ENCODE data around the gene ZCWPW1. TPM values are rescaled to one million over a fixed set of nuclear protein-coding genes. Genes with fewer than 3 reads are reported as not detected.

Gene ZCWPW1
- polyA plus RNA-seq, 1 experiment = 2.2 TPM

DNA sequence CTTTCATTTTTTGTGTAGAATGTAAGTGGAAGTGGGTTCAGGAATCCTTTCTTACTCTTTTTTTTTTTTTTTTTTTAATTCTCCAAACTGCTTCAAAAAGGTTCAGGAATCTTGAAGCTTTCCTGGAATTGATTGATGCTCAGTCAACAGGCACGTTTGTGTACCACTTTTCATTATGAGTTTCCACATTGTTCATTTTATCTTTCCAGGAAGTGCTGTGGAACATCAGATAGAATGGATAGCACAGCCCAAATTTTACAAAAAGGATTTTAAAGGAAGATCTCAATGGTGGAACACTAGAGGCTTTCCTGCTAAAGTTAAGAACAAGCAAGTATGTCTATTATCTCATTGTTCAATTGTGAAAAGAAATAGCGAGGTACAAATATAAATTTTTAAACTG is 9.7 kb upstream of the ZCWPW1 start:
- ChIA-PET CTCF (interaction anchor here (1.5 to 2.1 kb wide), 3 partner anchors 9 to 45 kb away, joined by 4 to 7 read pairs (median 6); partner anchors contain the start of genes MEPCE and NYAP1), POLR2A (no interaction called here)
- no peaks in the 10 kb centered on the region for H3K27me3 ChIP-seq (ENCODE audit: control insufficient read depth, insufficient read depth, low read length)

DNA sequence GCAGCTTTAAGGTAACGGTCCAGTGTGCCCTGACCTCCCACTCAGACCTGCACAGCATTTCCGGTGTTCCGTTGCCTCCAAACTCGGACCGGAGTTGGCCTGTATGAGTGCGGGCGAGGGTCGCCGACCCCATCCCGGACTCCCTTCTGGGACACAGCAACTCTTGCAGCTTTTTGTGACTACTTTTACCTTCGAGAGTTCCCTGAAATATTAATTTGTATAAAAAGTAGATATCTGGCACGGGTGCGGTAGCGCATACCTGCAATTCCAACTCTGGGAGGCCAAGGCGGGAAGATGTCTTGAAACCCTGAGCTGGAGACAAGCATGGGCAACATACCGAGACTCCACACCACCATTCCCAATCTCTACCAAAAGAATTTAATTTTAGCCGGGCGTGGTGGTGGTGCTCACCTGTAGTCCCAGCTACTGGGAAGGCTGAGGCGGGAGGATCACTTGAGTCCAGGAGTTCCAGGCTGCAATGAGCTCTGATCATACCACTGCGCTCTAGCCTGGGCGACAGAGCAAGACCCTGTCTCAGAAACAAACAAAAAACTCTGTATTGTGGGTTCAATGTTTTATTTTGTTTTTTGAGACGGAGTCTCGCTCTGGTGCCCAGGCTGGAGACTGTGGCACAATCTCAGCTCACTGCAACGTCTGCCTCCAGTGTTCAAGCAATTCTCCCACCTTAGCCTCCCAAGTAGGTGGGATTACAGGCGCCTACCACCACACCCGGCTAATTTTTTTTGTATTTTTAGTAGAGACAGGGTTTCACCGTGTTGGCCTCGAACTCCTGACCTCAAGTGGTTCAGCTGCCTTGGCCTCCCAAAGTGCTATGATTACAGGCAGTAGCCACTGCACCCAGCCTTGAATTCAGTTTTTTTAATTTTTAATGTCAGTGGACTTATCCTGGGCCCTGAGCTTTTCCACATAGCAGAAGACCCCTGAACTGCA is 8.9 kb upstream of the ZCWPW1 start:
- CTCF ChIA-PET = interaction anchor here (0.7 to 2.1 kb wide), 6 partner anchors 8 to 415 kb away, joined by 3 to 7 read pairs (median 5); partner anchors contain the start of genes MEPCE, NYAP1 and SLC12A9
- TF ChIP-seq, protein P1, sequence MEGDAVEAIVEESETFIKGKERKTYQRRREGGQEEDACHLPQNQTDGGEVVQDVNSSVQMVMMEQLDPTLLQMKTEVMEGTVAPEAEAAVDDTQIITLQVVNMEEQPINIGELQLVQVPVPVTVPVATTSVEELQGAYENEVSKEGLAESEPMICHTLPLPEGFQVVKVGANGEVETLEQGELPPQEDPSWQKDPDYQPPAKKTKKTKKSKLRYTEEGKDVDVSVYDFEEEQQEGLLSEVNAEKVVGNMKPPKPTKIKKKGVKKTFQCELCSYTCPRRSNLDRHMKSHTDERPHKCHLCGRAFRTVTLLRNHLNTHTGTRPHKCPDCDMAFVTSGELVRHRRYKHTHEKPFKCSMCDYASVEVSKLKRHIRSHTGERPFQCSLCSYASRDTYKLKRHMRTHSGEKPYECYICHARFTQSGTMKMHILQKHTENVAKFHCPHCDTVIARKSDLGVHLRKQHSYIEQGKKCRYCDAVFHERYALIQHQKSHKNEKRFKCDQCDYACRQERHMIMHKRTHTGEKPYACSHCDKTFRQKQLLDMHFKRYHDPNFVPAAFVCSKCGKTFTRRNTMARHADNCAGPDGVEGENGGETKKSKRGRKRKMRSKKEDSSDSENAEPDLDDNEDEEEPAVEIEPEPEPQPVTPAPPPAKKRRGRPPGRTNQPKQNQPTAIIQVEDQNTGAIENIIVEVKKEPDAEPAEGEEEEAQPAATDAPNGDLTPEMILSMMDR (IDR thresholded peaks at IDR 0.05; ENCODE audit: insufficient read depth, low read depth, low read length) = no peak
- no peak for DNase-seq (ENCODE audit: low read depth)
- POLR2A ChIA-PET = interaction anchor here (0.5 to 0.7 kb wide), 2 partner anchors 172 to 175 kb away, joined by 3 to 4 read pairs; partner anchors contain the start of gene MOSPD3
- H3K27me3 ChIP-seq (ENCODE audit: control insufficient read depth, insufficient read depth, low read length) = no peaks in the 10 kb centered on the region
- H3K4me3 ChIP-seq (ENCODE audit: low read depth, low read length) = no peak overlapping the region
- peaks cover 16% of the 10 kb centered on the region for H3K36me3 ChIP-seq (ENCODE audit: control insufficient read depth, insufficient read depth, low read length)

More for the DNA sequence above, 9.7 kb upstream of the ZCWPW1 start:
- Histone ChIP-seq H3K4me3 (ENCODE audit: low read depth, low read length) (no peak overlapping the region), H3K36me3 (ENCODE audit: control insufficient read depth, insufficient read depth, low read length) (peaks cover 13% of the 10 kb centered on the region)
- TF ChIP-seq, protein P1 (IDR thresholded peaks at IDR 0.05; ENCODE audit: insufficient read depth, low read depth, low read length) = no peak
- no peak for DNase-seq (ENCODE audit: low read depth)

DNA sequence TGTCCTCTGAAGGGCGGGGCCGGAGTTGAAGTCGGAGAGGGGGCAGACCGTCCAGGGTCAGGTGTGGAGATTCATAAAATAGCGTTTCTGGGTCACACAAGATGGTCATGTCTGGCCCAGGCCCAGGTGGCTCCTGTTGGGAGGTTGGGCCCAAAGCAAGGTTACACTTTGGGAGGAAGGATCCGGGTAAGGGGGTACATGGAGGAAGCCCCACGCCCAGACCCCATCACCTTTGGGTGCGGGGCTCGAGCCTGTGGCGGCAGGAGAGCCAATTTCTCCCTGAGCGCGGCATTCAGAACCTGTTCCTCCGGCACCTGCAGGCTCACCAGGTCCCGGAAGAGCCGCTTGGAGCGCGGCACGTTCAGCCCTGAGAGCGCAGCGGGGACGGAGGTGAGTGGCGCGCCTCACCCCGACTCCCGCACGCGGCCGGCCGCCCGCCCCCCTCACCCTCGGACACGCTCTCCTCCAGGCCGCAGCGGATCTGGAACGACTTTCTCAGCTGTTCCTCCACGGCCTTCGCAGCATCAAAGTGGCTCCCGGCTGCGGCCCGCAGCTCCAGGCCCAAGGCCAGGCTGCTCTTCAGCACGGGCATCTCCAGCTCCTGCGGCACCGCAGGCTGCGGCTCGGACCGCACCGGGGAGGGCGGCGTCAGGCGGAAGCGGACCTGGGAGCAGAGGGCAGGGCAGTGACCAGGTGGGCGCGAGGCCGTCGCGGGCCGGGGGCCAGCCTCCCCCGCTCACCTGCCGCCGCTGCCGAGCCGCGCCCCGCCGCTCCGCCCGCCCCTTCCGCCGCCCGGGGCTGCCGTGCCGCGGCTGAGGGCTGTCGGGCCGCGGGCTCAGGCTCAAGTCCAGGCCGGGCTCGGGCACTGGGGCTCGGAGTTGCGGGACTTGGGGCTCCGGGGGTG is 7.2 kb upstream of the ZCWPW1 start:
- Histone ChIP-seq H3K36me3 (ENCODE audit: control insufficient read depth, insufficient read depth, low read length) (peaks cover 19% of the 10 kb centered on the region), H3K27me3 (ENCODE audit: control insufficient read depth, insufficient read depth, low read length) (no peaks in the 10 kb centered on the region), H3K4me3 (ENCODE audit: low read depth, low read length) (peak overlapping the region; percentile 77)
- POLR2A ChIA-PET = no interaction called here
- CTCF ChIA-PET = interaction anchor here (1.0 to 1.4 kb wide), 3 partner anchors 14 to 417 kb away, joined by 4 to 6 read pairs (median 5); partner anchors contain the start of gene SLC12A9
- DNase-seq (ENCODE audit: low read depth) = no peak
- TF ChIP-seq, protein P1 (IDR thresholded peaks at IDR 0.05; ENCODE audit: insufficient read depth, low read depth, low read length) = no peak

DNA sequence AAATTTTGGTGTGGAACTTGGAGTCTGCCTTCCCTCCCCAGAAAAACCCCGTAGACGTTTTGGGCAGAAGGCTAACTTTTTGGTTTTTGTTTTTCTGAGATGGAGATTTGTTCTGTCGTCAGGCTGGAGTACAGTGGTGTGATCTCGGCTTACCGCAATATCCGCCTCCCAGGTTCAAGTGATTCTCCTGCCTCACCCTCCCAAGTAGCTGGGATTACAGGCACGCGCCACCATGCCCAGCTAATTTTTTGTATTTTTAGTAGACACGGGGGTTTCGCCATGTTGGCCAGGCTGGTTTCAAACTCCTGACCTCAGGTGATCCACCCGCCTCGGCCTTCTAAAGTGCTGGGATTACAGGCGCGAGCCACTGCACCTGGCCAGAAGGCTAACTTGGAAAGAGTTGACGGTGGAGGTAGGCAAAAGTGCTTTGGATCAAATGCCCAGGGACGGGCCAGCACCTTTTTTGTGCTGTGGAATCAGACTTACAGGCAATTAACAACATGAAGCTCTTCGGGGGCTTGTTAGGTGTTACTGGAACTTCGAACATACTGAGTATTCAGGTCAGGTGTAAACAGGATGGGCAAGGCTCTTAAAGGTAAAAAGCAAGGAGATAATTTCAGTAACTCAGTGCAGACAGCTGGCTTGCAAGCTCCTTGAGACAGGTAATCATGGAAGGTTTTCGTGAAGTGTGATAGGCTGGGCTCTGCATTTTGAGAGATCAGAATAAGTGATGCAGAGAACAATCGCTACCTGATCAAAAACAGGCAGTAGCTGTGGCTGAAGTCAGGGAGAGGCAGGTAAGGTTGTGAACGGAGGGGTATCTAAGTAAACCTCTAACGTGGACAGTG is 6.0 kb upstream of the ZCWPW1 start:
- TF ChIP-seq, protein P1 (IDR thresholded peaks at IDR 0.05; ENCODE audit: insufficient read depth, low read depth, low read length) = no peak
- H3K27me3 ChIP-seq (ENCODE audit: control insufficient read depth, insufficient read depth, low read length) = no peaks in the 10 kb centered on the region
- H3K4me3 ChIP-seq (ENCODE audit: low read depth, low read length) = peak overlapping the region; percentile 77; the same call in 1 of the 2 replicates
- H3K36me3 ChIP-seq (ENCODE audit: control insufficient read depth, insufficient read depth, low read length) = peaks cover 19% of the 10 kb centered on the region
- CTCF ChIA-PET = interaction anchor here (1.4 kb wide), 1 partner anchor 15 kb away, joined by 5 read pairs; no protein-coding TSS in a partner anchor
- POLR2A ChIA-PET = no interaction called here
- no peak for DNase-seq (ENCODE audit: low read depth)

All from BJ (cell line).